HG02870 (cell line): ENCODE measurements around the gene KLF2.

Experiments used
- ATAC-seq: cut with Tn5 transposase; IDR thresholded peaks from one replicate; pipeline ENCODE4 v1.9.1; 2021; ENCODE audit warnings: mild to moderate bottlenecking, moderate library complexity; ENCODE audit not compliant: unreplicated experiment

KLF2 gene

DNA sequence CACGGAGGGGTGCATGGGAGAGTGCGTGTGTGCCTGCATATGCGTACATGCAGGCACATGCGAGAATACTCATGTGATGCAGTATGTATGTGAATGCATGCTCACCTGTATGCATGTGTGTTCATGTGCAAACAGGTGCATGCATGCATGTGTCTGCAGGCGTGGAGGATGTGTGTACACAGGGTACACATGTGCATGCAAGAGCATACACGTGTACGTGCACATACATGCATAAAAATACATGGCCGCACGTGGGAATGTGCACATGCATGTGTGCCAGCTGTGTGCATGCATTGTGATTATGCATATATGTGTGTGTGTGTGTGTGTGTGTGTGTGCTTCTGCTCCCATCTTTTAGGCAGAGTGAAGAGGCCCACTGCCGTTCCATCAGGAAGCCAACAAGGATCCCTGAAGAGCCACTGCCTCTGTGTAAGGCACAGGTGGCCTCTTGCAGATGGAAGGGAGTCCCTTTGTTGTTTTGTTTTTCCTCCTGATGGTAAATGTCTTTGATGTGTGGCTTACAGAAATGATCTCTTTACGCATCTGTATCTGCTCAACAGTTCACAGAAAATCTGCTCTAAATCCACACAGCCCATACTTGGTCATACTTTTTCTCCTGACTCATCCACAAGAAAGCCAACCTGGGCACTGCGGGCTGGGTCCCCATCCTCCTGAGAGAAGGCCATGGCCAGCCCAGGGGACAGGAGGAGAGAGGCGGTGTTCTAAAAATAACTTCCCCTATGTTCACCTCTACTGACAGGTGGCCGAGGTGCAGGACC, 50.7 kb downstream of the KLF2 start:
- ATAC-seq = no peak

DNA sequence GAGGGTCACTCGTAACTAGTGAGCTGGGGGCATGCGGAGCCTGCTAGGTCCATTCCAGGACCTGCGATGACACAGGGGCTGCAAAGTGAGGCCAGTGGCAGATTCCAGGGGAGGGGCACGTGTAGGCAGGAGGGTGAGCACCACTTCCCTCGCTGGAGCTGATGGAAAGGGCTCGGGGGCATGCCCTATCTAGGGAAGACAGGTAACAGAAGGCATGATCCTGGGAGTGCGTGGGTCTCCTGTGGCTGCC, 51.2 kb downstream of the KLF2 start:
- ATAC-seq = no peak

DNA sequence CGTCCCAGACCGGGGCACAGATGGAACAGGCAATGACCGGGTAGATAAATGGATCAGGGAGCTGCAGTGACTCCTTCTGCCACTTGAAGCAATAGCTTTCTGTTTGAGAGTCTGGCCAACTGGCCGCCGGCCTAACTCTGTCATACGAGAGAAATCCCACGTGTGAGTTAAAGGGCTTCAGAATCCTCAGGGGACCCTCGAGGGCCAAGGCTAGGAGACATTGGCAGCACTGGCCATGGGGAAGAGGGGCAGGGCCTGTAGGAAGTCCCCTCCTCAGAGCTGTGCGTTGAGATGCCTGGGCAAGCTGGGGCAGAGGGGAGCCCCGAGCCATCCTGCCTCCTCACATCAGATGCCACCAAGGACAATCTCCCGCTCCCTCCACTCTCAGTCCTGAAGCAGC, 51.6 kb downstream of the KLF2 start:
- no peak for ATAC-seq

DNA sequence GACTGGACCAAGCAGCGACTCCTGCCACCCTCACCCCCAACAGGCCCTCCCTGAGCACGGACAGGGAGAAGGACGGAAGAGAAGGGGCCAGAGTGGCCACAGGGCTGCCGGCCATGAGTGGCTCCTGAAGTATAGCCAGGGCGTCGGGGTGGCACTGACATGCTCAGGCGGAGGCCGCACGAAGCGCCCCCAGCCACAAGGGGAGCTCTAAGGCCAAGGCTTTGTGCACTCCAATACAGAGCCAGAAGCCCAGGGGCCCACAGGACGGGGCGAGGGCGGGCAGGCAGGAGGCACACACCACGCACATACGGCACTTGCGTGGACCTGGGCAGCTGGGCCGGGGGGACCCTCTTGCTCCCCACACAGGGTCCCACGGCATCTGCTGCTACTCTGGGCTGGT, 52.0 kb downstream of the KLF2 start:
- ATAC-seq = no peak

DNA sequence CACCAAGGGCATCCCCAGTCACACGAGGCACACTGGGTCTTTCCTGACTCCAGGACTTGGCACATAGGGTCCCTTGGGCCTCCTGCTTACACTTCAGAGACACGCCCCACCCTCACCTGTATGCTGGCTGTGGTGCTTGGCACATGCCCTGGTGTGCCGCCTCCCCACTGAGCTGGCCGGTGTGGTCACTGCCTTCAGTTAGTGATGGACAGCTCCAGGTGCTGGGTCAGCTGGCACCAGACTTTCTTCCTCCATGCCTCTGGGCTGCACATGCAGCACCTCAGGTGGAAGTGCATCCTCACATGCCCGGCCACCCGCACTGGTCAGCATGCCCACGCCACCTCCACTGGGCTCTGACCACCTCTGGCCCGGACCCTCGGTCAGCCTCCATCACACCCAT, 52.9 kb downstream of the KLF2 start:
- no peak for ATAC-seq
